Epithelial cell of proximal tubule (primary cell): ENCODE results near the gene SV2B. TPM values are rescaled to one million over a fixed set of nuclear protein-coding genes. Genes with fewer than 3 reads are reported as not detected.

Source experiments
- DNase-seq: peaks from one replicate; pipeline ENCODE4 v3.0.0-alpha.2; 2011; ENCODE audit warnings: low read depth
- H3K4me3 ChIP-seq: 2 replicates; pipeline ENCODE4 v1.5.1; 2011; ENCODE audit warnings: low read depth, mild to moderate bottlenecking, low read length
- CTCF ChIP-seq: conservative IDR thresholded peaks from 2 replicates; pipeline ENCODE4 v1.5.1; 2012; ENCODE audit warnings: low read depth, mild to moderate bottlenecking, low read length
- total RNA-seq: library from RNA; depleted of rRNA; stranded (reverse); fragments of >200 nt; gene quantifications from 2 replicates; pipeline ENCODE4 v1.2.3, GENCODE V29; 2015

SV2B gene
- total RNA-seq, 1 donor from 2014 or later = not detected

GRCh38 chr15:91067036-91067435 is 33.0 kb upstream of the SV2B start:
- no peak for DNase-seq
- no peak overlapping the region for H3K4me3 ChIP-seq
- no peak for TF ChIP-seq CTCF

- no peak for DNase-seq
- TF ChIP-seq CTCF = no peak
- H3K4me3 ChIP-seq = no peak overlapping the region
These were observed 31.6 kb upstream of the SV2B start for GRCh38 chr15:91068436-91068835.

GRCh38 chr15:91068966-91069365 is 31.1 kb upstream of the SV2B start:
- peak; percentile 11 for TF ChIP-seq CTCF
- no peak overlapping the region for H3K4me3 ChIP-seq
- no peak for DNase-seq

GRCh38 chr15:91070872-91071271 is 29.2 kb upstream of the SV2B start:
- TF ChIP-seq CTCF = no peak
- H3K4me3 ChIP-seq = no peak overlapping the region
- no peak for DNase-seq

- DNase-seq = no peak
- no peak overlapping the region for H3K4me3 ChIP-seq
- no peak for TF ChIP-seq CTCF
These were observed 27.9 kb upstream of the SV2B start for GRCh38 chr15:91072161-91072560.

- no peak for TF ChIP-seq CTCF
- no peak overlapping the region for H3K4me3 ChIP-seq
- no peak for DNase-seq
These were observed 27.0 kb upstream of the SV2B start for GRCh38 chr15:91073077-91073476.

DNA sequence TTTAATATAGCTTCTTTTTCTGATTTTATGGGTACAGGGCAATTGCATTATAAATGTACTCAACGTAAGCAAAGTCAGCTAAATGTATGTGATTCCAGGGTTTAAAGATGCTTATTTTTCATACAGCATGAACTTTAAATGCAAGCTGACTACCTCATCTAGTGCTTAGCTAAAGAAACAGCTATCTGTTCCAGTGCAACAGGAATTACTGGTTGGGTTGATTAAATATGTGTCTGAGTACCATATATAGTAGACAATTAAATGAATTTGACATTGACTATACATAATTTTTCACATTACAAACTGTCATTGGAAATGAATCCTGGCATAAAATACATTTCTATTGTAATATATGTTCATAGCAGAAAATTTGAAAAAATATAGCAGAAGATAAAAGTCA is 26.3 kb upstream of the SV2B start:
- no peak for DNase-seq
- TF ChIP-seq CTCF = no peak
- no peak overlapping the region for H3K4me3 ChIP-seq
